HL-60/S4 treated with phorbol 12-myristate 13-acetate at 8.2 ng/mL for 4 days and 3 days (cell line): Measurements from ENCODE around the gene LZTR1.
"Not testable (repeated sequence)": the region's sequence is repeated elsewhere in the genome, so short reads cannot be mapped to it uniquely, and the experiment has no call there.

Experiments used
- in situ Hi-C: fragments of 300-500 bp; cut with MboI; formaldehyde crosslinking; loops from 2 replicates; pipeline ENCODE4 v1.15.0; 2022; ENCODE audit warnings: low sequenced_read_pairs

LZTR1 gene

DNA sequence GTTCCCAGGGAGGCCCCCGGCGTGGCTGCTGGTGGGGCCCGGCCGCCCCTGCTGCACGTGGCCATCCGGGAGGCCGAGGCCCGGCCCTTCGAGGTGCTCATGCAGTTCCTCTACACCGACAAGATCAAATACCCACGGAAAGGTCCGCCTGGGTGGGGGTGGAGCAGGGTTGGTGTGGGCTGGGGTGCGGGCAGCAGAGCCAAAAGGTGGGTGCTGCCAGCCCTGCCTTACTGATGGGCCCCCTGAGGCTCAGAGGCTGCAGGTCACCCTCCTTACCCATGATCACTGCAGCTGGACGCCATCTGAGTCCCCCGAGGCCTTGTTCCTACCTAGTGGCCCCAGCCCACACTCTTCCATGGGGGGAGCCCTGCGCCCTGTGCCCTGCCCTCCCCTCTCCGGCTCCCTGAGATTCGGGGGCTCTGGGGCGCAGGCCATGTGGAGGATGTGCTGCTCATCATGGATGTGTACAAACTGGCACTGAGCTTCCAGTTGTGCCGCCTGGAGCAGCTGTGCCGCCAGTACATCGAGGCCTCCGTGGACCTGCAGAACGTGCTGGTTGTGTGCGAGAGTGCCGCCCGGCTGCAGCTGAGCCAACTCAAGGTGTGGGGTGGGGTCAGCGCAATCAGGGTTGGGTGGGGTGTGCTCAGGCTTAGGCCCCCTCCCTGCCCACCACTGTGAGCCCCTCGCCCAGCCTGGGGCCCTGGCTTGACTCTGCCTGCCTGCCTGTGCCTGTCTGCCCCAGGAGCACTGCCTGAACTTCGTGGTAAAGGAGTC lies 12.2 kb downstream of the LZTR1 start:
- in situ Hi-C loops = no loop called here

DNA sequence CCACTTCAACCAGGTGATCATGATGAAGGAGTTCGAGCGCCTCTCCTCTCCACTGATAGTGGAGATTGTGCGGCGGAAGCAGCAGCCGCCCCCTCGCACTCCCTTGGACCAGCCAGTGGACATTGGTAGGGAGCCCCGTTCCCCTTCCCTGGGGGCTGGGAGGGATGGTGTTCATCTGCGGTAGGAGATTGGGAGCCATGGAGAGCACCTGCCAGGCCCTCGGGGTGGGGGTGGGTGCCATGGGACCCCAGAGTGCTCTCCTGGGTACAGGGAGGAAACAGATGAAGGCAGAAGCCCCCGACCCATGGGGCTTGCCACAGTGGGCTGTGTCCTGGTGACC lies 12.8 kb downstream of the LZTR1 start:
- in situ Hi-C loops = no loop called here

DNA sequence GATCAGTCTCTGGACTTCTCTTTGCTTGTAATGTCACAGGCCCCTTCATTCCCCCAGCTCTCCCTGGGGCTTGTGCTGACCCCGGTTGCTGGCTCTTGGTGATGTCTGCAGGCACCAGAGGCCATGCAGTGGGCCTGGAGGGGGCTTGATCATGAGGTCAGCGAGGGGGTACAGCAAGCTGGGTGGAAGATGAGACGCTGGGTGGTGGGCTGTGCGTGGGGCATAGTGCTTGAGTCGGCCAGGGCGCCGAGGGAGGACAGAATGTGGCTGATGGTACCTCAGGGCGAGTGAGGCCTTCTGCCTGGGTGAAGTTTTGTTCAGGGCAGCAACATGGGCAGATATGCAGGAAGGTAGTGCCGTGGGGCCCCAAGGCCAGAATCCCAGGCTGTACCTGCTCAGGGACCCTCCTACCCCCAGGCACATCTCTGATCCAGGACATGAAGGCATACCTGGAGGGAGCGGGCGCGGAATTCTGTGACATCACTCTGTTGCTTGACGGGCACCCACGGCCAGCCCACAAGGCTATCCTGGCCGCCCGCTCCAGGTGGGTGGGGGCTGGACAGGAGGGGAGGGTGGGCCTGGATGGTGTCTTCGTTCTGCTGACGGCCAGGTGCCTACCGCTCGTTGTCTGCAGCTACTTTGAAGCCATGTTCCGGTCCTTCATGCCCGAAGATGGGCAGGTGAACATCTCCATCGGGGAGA lies 13.4 kb downstream of the LZTR1 start:
- in situ Hi-C loops = no loop called here

DNA sequence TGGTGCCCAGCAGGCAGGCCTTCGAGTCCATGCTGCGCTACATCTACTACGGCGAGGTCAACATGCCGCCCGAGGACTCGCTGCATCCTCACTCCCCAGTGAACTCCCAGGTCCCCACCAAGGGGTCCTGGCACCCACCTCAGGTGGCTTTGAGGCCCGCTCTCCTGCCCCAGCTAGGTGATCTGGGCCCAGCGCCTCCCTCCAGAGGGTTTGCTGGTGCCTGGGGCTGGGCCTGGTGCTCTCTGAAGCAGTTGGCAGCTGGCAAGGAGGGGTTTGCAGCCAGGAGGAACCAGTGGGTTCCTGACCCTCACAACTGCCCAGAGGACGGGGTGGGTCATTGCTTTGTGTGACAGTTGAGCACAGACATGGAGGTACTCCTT lies 13.9 kb downstream of the LZTR1 start:
- in situ Hi-C loops = no loop called here

DNA sequence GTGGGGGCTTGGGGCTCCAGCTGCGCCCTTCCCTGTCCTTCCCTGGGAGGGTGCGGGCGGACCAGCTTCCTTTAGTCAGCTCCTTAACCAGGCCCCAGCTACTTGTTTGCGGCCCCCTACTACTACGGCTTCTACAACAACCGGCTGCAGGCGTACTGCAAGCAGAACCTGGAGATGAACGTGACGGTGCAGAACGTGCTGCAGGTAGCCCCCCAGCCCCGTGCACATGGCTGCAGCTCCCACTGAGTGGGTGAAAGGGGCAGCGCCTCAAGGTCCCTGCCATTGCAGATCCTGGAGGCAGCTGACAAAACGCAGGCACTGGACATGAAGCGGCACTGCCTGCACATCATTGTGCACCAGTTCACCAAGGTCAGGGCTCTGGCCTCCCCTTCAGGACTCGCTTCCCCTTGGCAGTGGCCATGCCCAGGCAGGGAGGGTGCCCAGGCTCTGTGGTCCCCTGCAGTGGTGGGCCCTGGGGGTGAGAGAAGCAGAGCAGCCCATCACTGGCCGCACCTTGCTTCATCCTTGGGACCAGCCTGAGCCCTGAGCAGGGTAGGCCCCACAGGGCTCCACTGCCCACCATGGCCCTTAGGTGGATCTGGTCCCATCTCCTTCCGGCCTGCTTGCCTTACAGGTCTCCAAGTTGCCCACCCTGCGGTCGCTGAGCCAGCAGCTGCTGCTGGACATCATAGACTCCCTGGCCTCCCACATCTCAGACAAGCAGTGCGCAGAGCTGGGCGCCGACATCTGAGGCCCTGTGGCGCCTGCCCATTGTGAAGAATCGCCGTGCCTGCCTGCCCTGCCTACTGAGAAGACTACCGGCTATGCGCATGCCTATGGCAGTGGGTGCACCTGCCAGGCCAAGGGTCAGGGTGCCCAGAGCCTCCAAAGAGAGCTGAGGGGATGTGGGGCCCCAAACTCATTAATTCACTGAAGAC lies 14.8 kb downstream of the LZTR1 start:
- in situ Hi-C loops = no loop called here

DNA sequence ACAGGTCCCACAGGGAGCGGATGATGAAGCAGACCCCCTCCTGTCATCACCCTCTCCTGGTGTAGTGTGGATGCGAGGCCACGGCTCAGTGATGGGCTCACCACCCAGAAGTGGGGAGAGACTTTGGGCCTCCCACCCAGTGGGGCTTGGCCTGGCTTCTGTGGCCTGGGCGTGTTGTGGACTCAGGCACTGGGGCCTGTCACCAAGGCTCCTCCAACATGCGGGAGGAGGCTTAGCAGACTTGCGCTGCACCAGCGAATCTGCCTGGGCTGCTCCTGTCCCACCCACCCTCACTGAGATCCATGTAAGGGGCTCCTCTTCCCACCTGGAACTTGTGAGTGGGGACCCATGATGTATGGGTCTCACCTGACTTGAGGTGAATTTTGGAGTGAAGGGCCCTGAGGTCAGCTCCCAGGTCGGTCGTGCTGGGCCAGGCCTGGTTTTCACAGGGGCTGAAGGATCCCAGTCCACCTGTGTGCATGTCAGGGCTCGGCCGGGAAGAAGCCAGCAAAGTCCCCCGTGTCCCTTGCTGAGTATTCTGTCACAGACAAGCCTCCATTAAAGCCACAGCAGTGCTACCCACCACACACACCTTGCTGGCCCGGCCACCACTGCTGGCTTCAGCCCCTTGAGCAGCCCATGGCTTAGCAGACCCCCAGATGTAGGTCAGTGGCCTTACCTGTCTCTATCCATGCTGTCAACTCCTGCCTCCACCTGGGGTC lies 15.6 kb downstream of the LZTR1 start:
- in situ Hi-C loops = no loop called here

DNA sequence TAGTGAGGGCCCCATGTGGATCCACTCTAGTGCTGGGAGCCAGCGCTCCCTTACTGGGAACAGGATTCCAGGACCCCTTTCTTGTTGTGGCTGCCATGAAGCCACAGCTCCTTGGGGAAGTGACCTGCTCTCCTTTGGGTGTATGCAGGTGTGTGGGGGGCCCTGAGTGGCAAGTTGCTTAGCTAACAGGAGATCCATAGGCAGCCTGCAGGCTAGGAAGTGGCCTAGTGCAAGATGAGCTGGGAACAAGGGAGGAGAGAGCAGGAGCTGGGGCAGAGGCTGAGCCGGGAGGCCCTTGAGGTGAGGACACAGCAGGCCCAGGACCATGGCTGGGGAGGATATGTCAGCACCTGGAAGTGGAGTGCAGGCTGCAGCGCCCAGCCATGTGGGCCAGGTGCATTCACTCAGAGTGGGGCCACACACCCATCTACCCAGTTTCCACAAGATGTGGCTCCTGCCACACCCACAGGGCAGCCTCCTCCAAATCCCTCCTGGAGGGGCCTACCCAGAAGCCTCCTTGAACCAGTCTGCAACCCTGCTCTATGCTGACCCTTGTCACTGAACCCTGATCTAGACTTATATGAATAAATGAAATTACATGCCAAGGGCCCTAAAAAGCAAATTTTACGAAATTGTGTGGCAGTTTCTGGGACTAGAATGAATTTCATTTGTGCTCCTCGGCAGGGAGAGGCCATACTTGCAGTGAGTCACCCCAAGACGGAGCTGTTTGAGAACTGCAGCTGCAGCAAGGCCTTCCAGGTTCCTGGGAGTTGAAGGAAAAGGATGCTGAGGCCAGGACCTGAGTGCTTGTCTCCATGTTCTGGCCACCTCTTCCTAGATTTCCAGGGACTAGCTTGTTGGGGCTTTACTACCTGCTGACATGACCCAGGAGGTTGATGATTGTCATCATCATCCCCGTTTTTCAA lies 16.6 kb downstream of the LZTR1 start:
- in situ Hi-C loops = no loop called here

DNA sequence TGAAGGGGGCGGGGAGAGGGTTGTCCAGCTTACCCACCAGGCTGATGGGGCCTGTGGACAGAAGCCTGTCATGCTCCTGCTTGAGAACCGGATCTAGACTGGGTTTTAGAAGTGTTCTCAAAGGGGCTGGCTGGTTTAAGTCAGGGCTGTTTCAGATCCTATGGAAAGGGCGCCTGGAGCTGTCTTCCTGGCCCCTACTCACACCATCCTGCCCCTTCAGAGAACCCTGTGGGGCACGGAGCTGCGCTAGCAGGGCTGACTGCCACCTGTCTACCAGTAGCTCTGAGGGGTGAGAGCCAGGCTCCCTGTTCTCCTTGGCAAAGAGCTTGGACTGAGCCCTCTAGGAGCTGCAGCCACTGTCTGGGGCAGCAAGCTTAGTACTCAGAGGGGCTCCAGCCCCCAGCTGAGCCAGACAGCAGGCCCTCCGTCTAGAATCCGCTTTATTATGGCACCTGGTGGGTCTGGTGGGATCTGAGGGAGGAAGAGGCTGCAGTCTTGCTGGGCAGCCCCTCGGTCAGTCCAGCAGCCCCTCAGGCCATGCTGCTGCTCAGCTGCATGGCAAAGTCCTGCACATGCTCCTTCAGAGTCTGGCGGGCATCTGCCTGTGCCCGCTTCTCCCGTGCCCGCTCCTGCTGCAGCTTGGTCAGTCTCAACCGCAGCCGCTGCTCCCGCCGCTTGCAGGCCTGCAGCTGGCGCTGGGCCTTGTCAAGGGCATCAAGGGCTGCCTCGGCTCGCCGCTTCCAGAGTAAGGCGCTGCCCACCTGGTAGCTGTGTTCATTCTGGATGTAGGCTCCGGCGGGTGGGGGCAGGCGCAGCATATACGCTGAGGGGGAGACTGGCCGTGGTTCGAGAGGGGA lies 17.5 kb downstream of the LZTR1 start:
- in situ Hi-C loops = no loop called here

DNA sequence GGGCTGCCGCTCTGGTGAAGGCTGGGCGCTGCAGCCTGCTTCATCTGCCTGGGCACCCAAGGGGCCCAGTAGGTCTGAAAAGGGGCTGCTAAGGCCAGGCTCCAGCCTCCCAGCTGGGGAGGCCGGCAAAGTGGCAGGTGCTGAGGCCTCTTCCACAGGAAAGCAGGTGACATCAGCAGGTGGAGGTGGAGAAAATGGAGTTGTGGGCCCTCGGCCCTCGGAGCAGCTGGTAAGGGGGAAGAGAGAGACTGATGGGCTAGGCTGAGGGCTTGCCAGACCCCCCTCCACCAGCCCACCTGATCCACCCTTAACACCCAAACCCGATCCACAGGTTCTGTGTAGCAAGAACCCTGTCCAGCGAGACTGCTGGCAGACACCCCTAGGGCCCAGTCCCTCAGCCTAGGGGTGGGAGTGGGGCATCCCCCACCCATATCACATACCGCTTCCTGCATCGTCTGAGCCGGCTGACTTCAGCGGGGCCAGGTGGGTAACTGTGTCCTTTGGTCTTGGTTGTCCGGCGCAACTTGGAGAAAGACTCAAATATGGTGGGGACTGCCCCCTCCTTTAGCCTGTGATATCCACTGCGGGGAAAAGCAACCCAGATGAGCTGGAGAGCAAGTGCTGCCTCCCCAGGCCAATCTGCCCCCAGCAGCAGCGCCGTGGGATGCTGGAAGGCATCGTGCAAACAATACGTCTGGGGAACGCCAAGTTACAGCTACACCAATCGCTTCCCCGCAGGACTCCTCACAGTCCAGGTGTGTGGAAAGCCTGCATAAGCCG lies 18.3 kb downstream of the LZTR1 start:
- in situ Hi-C loops = no loop called here

DNA sequence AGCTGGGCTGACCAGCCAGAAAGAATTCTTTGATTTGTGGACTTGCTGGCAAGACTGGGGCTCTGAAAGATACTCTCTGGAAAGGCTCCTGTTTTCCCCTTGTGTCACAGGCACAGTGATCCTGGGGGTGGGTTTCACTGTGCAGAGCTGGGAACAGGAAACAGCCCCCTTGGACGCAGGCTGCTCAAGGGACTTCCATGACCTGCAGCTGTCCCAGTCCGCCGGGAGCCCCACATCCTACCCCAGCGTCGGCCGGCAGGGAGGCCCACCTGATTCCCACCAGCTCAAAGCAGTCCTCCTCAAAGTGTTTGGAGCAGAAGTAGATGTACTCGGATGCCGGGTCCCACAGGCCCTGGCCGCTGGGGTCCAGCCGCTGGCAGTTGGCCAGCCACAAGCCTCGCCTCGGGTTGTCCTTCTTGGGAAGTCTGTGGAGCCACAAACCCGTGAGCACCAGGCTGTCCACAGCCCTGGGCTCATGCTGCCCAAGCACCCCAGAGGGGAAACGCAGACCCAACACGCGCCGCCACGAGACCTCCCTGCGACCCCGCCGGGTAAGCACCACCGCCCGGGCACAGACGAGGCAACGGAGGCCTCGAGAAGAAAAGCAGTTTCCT lies 19.0 kb downstream of the LZTR1 start:
- in situ Hi-C loops = no loop called here

DNA sequence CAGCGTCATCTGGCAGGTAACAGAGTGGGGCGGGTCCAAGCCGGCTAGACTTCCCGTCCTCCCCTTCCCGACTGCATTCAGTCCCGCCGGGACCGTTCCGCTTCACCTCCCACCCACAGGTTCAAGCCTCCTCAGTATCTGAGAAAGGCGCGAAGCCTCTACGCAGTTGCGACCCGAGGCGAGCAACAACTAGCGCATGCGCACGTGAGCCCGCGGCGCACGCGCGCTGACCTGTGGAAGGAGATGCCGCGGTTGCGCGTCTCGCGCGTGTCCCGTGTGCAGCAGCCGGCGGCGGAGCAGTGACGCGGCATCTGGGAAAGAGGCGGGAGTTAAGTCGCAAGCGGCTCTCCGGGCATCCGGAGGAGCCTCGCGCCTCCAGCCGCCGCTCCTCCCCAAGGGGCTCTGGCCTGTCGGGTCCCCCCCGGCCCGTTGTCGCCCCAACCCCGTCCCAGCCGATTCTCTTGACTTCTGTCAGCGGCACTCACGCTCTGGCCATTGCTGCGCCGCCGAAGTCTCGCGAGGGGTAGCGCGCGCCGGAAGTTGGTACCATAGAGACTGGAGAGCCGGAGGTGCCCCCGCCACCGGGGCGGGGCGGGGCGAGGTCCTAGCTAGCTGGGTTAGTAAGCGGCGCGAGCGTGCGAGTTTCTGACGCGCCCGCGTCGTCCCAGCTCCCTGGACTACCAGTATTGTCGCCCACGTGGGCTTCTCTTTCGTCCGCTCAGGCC lies 19.7 kb downstream of the LZTR1 start, which contains the start of gene THAP7:
TSS of gene THAP7 (minus strand) at position 518 of the 725 bp plus-strand sequence. CDS start at position 311, 207 bp downstream.
- in situ Hi-C loops = no loop called here

DNA sequence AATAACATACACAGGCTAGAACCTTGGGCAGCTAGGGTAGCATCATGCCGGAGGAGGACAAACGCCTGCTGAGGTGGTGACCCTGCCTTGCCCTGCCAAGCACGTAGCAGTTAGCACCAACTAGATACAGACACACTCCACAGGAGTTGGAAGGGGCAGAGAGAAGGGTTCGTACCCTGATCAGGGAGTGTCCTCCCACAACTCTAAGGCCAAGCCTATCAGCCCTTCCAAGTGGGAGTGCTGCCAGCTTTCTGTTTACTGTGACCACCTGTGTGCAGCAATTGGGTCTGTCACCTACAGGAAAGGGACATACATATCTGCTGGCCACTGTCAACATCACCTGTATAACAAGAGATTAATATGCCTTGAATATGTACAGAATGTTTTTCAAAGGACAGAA lies 21.7 kb downstream of the LZTR1 start:
- in situ Hi-C loops = no loop called here

DNA sequence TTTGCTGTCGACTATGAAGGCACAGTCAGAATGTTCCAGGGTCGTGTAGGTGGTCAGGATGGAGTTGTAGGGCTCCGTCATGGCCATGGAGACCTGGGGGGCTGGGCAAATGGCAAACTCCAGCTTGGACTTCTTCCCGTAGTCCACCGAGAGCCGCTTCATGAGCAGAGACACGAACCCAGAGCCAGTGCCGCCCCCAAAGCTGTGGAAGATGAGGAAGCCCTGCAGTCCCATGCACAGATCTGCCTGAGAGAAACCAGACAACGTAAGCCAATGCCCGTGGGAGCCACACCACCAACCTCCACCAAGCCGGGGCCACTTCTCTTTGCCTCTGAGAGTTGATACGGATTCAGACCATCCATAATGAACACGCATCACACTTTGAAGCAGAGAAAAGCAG lies 27.1 kb downstream of the LZTR1 start:
- in situ Hi-C loops = not testable (repeated sequence)

DNA sequence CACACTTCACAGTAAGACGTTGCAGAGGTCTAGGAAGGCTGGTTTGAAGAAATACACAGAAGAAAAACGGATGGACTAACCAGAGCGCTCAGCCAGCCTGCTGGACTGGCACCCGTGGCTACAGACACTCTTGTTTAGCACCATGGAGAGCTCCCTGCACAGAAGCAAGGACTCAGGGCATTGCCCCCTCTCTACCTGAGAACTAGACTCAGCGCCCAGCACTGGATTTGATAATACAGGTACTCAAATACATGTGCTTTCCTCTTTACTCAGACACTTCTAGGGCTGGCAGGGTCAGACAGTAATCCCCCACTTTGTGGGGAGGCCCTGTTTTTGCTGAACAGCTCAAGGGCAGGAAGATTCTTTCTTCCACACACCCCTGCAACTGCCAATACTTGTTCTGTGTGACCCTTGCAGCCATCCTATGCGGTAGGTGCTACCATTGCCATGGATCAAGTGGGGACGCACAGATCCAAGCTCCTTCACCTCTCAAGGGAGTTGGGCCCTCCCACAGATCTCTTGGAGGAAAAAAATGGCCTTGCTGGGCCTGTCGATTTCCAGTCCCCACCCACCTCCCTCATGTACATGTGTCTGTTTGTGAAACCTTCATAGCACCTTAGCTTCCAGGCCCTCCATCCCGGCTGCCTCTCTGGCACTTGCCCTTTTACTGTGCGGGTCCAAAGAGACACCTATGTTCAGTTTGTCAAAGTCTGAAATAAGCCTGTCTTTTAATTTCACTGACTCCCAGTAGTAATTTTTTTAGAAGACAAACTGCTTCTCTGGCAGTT lies 27.7 kb downstream of the LZTR1 start:
- in situ Hi-C loops = no loop called here

DNA sequence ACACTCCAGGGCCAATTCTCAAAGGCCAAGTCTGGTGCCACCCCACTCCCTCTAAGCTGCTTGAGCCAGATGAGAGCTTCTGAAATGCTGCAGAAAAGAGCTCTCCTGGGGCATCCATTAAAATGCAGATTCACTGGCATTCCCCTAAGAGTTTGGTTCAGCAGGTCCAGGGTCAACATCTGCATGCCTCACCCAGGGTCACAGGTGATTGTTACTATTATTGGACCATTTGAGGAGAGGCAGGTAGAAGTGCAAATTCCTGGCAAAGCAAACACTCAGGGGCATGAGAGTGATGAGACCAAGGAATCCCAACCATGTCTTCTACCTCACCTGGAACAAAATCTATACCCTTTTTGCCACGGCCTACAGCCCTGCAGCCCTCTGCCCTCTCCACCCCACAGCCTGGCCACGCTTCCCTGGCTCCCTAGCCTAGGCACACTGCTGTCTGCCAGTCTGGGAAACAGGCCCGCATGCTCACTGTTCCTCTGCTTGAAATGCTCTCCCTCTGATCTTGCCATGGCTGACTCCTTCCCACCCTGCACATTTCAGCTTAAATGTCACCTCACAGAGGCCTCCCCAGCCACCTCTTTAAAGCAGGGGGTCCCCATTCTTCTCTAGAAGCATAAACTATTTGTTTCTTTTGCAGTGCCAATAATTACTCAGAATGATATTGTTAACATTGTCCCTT lies 28.5 kb downstream of the LZTR1 start:
- in situ Hi-C loops = no loop called here
